Ishikawa (cell line): ENCODE measurements around the gene PMS1.

ENCODE experiments used
- CEBPB ChIP-seq: IDR thresholded peaks from 2 replicates; pipeline ENCODE4 v1.6.1; 2012
- EGR1 ChIP-seq: IDR thresholded peaks from 2 replicates; pipeline ENCODE4 v1.6.1; 2012
- EP300 ChIP-seq: IDR thresholded peaks from 2 replicates; pipeline ENCODE4 v1.6.1; 2012; ENCODE audit warnings: borderline replicate concordance
- FOXM1 ChIP-seq: IDR thresholded peaks from 2 replicates; pipeline ENCODE4 v1.6.1; 2012; ENCODE audit warnings: low read depth, borderline replicate concordance
- NFIC ChIP-seq: IDR thresholded peaks from 2 replicates; pipeline ENCODE4 v1.6.1; 2012
- RAD21 ChIP-seq: IDR thresholded peaks from 2 replicates; pipeline ENCODE4 v1.6.1; 2012; ENCODE audit warnings: low read depth
- REST ChIP-seq: IDR thresholded peaks from 2 replicates; pipeline ENCODE4 v1.6.1; 2012; ENCODE audit warnings: low read depth, mild to moderate bottlenecking
- TAF1 ChIP-seq: IDR thresholded peaks from 2 replicates; pipeline ENCODE4 v1.6.1; 2012; ENCODE audit warnings: low read depth, mild to moderate bottlenecking
- TCF12 ChIP-seq: IDR thresholded peaks from 2 replicates; pipeline ENCODE4 v1.6.1; 2012; ENCODE audit warnings: low read depth
- TEAD4 ChIP-seq: IDR thresholded peaks from 2 replicates; pipeline ENCODE4 v1.6.1; 2012
- USF1 ChIP-seq: IDR thresholded peaks from 2 replicates; pipeline ENCODE4 v1.6.1; 2012
- YY1 ChIP-seq: IDR thresholded peaks from 2 replicates; pipeline ENCODE4 v1.6.1; 2012; ENCODE audit warnings: low read depth
- TF ChIP-seq, protein P1 (sequence below): IDR thresholded peaks from 2 replicates; pipeline ENCODE4 v1.6.1; 2012

DNA sequence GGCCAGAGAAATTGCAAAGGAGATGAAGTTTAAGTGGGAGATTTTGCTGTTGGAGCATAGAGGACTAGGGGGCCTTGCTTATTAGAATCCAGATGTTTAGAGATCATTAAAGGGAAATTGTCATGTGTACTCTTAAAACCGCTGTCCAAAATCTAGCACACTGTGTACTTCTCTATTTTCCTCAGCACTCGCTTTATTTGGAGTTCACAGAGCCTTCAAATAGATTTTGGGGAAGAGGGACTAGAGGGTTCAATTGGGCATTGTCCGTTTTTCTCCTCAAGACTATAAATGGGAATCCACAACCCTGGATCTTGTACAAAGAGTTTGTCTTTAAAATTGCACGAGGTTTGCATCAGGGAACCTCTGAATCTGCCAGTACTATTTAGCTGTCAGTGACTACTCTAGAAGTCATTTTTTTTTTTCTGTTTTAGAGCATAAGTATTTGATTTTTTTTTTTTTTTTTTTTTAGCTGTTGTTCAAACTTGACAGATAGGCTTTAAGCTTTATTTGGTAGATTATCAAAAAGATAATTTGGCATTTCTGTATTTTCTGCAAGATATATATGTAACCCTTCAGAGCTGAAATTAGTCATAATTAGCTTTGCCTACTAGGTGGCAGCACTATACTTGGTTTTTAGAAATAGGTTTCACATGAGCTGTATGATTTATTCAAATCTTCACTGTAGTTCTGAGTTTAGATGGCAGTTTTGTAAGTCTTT is 14.2 kb downstream of the PMS1 start:
- no peak for TF ChIP-seq USF1
- TF ChIP-seq, protein P1, sequence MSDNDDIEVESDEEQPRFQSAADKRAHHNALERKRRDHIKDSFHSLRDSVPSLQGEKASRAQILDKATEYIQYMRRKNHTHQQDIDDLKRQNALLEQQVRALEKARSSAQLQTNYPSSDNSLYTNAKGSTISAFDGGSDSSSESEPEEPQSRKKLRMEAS = no peak
- no peak for TF ChIP-seq YY1
- peak; percentile 56 for TF ChIP-seq RAD21
- no peak for TF ChIP-seq NFIC
- TF ChIP-seq EGR1 = no peak
- no peak for TF ChIP-seq CEBPB
- no peak for TF ChIP-seq TAF1
- no peak for TF ChIP-seq FOXM1
- no peak for TF ChIP-seq EP300
- TF ChIP-seq TEAD4 = no peak
- TF ChIP-seq REST = no peak
- no peak for TF ChIP-seq TCF12
